CD4-positive, alpha-beta T cell treated with Interleukin-21 for 1 hour (primary cell): ENCODE measurements around the gene PTPRM.
"Not testable (repeated sequence)": the region's sequence is repeated elsewhere in the genome, so short reads cannot be mapped to it uniquely, and the experiment has no call there.

Experiments
- DNase-seq: peaks from one replicate; pipeline ENCODE4 v3.0.0-alpha.2; 2020

Gene PTPRM

GRCh38 chr18:7958081-7958896, 391.2 kb downstream of the PTPRM start:
- peak; percentile 7 for DNase-seq

DNA sequence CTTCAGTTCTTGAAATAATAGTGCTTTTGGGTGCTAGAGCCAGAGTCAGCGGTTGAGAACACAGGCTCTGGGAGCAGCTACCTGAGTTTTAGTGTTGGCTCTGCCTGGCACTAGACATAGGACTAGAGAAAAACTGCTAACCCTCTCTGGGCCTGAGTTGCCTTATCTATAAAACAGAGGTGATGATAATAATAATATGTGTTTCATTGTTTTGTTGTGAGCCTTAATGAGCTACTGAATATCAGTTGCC, 391.7 kb downstream of the PTPRM start:
- DNase-seq, result no peak

DNA sequence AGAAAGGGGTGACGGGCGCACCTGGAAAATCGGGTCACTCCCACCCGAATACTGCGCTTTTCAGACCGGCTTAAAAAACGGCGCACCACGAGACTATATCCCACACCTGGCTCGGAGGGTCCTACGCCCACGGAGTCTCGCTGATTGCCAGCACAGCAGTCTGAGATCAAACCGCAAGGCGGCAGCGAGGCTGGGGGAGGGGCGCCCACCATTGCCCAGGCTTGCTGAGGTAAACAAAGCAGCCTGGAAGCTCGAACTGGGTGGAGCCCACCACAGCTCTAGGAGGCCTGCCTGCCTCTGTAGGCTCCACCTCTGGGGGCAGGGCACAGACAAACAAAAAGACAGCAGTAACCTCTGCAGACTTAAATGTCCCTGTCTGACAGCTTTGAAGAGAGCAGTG, 399.6 kb downstream of the PTPRM start:
- not testable (repeated sequence) for DNase-seq

GRCh38 chr18:7974200-7974874, 407.2 kb downstream of the PTPRM start:
- DNase-seq, result no peak

DNA sequence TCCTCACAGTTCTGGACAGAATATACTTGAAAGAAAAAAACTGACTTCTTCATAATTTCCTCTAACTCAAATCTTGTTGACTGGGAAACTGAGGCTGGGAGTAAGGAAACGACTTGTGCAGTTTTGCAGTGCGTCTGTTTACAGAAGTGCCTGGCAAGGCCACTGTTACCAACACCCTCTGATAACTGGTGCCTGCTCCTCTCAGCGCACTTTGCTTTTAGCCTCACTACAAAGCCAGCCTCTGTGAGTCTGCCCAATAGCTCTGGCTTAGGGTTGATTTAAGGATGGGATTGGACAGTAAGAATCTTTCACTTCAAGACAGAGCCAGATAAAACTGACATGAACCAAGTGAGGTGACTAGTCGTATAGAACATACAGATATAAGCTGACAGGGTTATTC, 410.8 kb downstream of the PTPRM start:
- DNase-seq, result no peak

- DNase-seq, result no peak
Measured at GRCh38 chr18:7978834-7979233, 411.7 kb downstream of the PTPRM start.

DNA sequence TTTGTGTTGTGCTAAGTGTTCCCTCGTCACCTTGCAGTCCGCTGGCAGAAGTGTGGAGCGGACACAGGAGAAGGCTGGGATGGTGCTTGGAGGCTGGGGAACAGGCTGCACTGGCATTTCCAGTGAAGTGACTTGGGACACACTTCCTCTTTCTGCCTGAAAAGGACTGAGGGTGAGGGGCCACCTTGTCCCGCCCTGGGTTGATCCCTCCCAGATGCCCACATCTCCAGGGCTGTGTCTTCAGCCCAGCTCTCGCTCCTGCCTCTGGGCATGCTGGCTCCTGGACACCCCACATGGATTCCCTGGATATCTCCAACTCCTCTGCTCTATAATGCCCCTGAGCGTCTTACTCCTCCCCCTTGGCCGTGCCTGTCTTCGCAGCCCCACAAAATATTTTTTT, 412.6 kb downstream of the PTPRM start:
- DNase-seq, result no peak

DNA sequence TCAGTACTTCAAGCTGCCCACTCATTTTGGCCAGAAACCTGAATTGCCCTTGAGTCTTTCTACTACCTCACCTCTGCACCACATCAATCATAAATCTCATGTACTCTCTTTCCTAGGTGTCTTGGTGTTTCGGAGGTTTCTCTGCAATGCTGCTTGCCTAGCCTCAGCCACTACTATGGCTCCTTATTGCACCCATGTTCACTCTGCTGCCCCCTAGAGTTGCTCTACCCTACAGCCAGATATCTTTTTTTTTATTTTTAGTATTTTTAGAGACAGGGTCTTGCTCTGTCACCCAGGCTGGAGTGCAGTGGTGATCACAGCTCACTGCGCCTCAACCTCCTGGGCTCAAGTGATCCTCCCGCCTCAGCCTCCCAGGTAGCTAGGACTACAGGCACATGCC, 413.0 kb downstream of the PTPRM start:
- DNase-seq, result no peak

DNA sequence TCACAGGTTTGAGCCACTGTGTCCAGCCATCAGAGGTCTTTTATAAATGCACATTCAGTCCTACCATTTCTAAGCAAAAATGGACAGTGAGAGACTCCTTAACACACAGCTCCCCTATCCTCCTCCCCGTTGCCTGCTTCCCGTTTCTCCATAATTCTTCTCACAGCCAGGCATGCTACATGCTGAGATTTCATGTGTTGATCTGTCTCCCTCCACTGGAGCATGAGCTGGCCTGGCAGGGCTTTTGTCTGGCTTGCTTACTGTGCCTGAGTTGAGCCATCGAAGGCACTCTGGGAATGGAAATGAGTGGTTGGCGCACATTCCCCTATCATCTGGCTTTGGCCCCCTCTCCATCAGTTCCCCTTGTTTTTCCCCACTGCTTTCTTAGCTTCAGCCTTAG, 413.5 kb downstream of the PTPRM start:
- DNase-seq, result no peak

- DNase-seq, result no peak
Measured at GRCh38 chr18:7982216-7982615, 415.1 kb downstream of the PTPRM start.

GRCh38 chr18:7987284-7987976, 420.3 kb downstream of the PTPRM start:
- DNase-seq, result no peak

DNA sequence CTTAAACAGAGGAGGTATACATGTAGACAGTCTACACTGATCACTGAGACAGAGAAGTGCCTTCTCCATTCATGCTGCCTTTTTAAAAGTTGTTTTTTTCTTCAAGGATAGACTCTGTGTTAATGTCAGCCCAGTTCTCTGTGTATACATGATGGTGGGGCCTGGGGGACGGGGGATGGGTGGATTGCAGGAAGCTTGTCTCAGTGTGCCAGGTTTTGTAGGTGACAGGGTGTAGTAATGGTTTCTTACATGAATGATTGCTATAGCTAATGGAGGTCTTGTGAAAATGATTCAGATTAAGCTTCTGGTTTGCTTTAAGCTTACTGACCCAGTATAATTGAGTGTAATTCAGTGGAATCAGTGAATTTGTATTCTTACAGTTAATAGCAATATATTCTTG, 423.6 kb downstream of the PTPRM start:
- DNase-seq, result no peak

- DNase-seq, result no peak
Measured at GRCh38 chr18:8001711-8002301, 434.7 kb downstream of the PTPRM start.

DNA sequence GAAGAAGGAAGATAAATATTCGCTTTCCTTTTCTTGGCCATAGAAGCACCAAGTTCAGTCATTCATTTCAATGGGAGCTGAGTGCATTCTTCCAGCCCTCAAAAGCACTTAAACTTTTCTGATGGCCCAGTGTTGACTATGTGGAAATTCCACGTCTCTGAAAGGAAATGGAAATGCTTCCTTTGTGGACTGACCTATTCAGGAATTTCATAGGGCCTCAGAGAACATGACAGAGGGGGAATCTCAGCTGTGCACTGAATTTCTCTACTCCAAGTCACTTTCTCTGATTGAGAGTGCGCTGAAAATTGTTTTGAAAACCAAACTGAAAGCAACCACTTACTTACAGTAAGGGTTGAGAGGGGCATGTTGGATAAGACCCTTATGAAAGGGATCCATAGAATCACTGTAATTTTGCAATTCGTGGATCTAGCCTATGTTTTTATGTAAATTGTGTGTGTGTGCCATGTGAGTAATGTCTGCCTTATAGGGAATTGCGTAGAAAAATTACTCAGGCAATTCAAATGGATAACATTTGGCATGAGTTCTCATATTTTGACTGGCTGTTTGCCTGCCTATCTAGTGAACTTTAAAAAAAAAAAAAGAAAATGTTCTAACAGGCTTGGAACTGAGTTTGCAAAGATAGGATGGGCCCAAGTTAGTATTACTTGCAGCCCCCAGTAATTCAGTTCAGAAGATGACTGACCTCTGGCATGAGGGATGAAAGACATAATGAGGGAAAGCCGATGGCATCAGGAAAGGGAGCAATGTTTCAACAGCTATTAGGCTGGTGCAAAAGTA, 437.0 kb downstream of the PTPRM start:
- no peak for DNase-seq

DNA sequence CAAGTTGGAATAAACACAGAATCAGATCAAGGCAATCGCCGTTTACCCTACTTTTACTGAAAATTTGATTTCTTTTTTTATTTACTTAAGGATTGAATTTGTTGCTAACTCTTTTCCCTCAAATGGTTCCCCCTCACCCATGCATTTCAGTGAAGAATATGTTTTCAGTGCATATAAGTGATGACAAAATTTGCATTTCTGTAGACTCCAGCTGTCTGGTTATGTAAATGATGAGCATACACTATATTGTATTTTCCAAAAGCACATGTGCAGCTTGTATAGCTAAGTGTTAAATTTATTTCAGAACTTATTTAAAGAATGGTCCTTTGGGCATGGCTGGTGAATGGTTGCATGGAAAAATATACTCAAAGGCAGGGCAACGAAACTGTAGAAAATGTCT, 437.7 kb downstream of the PTPRM start:
- DNase-seq, result no peak

DNA sequence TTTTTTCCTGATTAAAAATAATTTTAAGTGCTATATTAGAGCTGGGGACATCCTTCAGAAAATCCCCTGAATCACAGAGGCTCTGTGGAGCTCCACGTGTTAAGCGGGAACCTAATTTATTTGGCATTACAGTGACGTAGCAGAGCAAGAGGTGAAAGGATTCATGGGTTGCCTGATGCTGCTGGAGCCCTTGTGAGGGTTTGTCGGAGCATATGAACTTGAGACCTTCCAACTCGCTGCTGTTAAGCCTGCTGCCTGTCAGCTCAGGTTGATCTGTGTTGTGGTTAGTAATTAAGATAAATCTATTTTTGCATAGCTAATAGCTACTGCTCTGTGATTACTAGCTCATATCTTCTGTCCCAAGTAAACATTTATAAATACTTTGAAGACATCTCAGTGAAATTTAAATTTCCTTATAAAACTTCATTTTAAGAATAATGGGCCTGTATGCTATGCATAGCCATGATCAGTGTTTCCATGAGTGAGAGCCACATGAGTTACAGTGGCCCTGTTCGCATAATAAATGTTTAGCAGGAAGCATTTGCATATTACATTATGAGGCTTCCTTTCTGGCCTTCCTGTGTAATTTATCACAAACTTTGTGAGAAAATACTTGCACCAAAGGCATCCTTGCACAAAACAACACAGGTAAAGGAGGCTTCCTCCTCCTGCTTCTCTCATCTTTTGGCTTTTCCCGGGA, 438.9 kb downstream of the PTPRM start:
- no peak for DNase-seq

DNA sequence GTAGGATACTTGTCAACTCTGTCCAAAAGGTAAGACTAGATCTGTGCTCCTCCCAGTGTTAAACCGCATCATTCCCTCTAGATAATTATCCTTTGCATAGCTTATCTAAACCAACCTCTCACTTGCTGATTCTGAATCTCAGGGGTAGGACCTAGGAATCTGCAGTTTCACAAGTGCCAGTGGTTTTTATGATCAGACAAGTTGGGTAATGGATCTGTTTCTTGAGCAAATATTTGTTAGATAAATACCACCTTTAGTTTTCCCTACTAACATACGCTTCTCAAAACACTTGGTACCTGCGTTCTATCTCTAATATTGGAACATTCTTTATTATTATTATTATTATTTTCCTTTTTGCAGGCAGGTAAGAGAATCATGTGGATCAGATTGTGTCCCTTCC, 439.9 kb downstream of the PTPRM start:
- no peak for DNase-seq

DNA sequence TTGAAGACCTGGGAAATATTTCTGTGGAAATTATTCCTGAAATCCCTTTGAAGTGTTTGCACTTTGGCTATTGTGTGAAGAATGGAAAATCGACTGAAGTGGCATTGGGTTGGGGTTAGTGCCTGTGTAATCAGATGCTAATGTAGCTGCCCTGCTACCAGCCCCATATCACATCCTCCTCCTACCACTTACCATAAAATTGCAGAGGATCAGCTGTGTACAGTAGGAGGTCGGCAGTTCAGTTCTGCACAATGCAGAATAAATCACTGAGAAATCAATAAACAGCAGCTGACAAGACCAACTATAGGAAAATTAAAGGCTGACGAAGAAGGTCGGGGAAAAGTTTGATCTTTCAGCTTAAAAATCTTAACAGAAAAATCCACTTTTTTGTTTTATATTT, 440.9 kb downstream of the PTPRM start:
- no peak for DNase-seq

- DNase-seq, result no peak
Measured at GRCh38 chr18:8011361-8011760, 444.2 kb downstream of the PTPRM start.

- DNase-seq, result no peak
Measured at GRCh38 chr18:8011906-8012305, 444.8 kb downstream of the PTPRM start.

DNA sequence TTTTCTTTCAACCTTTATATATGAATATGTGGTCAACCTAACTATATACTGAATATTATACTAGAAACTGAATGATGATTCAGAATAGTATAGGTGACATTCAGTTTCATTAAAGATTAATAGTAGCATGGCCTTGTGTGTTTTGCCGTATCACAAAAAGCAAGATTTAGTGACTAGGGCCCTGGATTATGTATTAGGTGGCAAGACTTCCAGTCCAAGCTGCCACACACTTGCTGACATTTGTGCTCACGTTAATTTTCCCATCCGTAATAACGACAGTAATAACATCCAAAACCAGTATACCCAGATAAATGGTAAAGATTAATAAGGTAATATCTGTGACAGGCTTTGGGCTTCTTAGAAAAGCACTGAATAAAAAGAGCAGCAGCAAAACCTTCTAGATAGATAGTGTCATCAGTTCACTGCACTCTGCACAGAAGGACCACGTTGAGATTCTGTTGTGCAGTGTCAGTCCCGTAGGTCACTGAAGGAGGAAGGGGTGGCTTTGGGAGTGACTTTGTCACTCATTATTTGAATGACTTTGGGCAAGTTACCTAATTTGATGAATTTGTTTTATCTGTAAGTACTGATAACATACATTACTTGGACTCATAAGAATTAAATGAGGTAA, 451.7 kb downstream of the PTPRM start:
- no peak for DNase-seq

- no peak for DNase-seq
Measured at GRCh38 chr18:8019600-8019999, 452.5 kb downstream of the PTPRM start.
